ENCODE measurements around the gene RNF220.
A peak's percentile ranks its signal among the peaks of the same experiment; 100 is the strongest.

The RNF220 gene

DNA sequence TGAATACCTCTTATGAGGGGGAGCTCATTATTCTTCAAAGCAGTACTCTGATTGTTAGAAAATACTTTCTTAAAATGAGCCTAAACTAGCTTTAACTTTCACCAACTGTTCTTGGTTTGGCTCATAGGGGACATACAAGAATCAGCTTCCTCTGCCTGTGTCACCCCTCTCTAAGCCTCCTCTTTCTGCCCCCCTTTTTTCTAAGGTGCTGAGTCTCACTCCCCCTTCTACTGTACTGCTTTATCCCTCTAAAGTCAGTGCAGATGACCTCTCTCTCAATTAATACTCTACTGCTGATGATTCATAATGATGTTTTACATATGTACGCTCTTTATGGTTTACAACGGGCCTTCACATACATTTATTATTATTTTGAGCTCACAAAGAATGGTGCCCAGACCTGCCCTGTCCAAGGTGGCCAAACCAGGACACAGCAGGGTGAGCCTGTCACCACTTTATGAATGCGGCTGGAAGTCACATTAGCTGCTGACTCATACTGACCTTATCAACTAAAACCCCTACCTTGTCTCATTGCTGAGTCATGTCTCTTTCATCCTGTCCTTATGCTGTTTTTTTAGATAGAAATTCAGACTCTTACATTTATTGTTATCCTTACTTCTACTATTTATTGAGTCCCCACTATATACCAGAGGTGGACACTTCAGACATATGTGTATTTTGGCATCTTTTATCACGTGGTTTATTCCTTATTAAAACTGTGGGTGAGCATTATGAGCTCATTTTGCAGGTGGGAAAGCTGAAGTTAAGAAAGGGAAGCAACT lies 126.9 kb downstream of the RNF220 start (continued):
- TF ChIP-seq ZIC2 (tag by site-specific recombination; IDR thresholded peaks at IDR 0.05) (peak; percentile 53), SCRT1 (tag by site-specific recombination; IDR thresholded peaks at IDR 0.05; ENCODE audit: borderline replicate concordance) (no peak), ZNF544 (tag by site-specific recombination; IDR thresholded peaks at IDR 0.05) (no peak), ZNF266 (tag by site-specific recombination; IDR thresholded peaks at IDR 0.05; ENCODE audit: low read depth) (no peak), ZNF830 (tag by site-specific recombination; IDR thresholded peaks at IDR 0.05; ENCODE audit: low read depth) (no peak), ZBTB48 (tag by site-specific recombination; IDR thresholded peaks at IDR 0.05) (no peak)
- TF ChIP-seq, protein P1, sequence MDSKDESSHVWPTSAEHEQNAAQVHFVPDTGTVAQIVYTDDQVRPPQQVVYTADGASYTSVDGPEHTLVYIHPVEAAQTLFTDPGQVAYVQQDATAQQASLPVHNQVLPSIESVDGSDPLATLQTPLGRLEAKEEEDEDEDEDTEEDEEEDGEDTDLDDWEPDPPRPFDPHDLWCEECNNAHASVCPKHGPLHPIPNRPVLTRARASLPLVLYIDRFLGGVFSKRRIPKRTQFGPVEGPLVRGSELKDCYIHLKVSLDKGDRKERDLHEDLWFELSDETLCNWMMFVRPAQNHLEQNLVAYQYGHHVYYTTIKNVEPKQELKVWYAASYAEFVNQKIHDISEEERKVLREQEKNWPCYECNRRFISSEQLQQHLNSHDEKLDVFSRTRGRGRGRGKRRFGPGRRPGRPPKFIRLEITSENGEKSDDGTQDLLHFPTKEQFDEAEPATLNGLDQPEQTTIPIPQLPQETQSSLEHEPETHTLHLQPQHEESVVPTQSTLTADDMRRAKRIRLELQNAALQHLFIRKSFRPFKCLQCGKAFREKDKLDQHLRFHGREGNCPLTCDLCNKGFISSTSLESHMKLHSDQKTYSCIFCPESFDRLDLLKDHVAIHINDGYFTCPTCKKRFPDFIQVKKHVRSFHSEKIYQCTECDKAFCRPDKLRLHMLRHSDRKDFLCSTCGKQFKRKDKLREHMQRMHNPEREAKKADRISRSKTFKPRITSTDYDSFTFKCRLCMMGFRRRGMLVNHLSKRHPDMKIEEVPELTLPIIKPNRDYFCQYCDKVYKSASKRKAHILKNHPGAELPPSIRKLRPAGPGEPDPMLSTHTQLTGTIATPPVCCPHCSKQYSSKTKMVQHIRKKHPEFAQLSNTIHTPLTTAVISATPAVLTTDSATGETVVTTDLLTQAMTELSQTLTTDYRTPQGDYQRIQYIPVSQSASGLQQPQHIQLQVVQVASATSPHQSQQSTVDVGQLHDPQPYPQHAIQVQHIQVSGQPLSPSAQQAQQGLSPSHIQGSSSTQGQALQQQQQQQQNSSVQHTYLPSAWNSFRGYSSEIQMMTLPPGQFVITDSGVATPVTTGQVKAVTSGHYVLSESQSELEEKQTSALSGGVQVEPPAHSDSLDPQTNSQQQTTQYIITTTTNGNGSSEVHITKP (tag by site-specific recombination; IDR thresholded peaks at IDR 0.05) = 0 out of 2 replicates have a peak, but pooled peaks have one; percentile 16

DNA sequence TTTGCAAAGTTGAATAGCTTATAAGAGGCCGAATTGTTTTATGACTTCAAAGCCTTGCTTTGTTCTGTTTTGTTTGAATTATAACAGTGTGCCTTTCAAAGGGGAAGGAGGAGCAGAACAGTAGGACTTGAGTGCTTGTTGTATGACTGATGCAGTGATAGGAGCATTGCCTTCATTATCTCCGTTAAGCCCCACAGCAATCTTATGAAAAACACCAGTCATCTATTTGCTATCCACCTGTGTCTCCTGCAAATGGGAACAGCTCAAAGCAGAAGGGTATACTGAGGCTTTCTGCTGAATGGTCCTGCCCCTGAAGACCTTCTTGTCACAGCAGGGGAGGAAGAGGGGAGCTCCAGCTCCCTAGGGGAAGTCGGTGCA lies 127.5 kb downstream of the RNF220 start:
- Histone ChIP-seq H3K9me3 (ENCODE audit: control insufficient read depth, insufficient read depth, low read depth, low read length) (no peaks in the 10 kb centered on the region), H3K36me3 (ENCODE audit: control insufficient read depth in 2 of 2, insufficient read depth in 1 of 2, low read length in 2 of 2) (no peaks in the 10 kb centered on the region), H3K27ac (ENCODE audit: extremely low read depth, low read depth, low read length) (no peak overlapping the region), H3K4me3 (ENCODE audit: low read depth, low read length) (no peak overlapping the region), H3K4me1 (ENCODE audit: control insufficient read depth, insufficient read depth, low read length) (no peaks in the 10 kb centered on the region)
- ChIA-PET CTCF (interaction anchor here (0.6 to 1.1 kb wide), 5 partner anchors 15 to 155 kb away, joined by 3 to 4 read pairs (median 3); no protein-coding TSS in a partner anchor), POLR2A (no interaction called here)
- no peak for TF ChIP-seq MYNN (tag by site-specific recombination; IDR thresholded peaks at IDR 0.05; ENCODE audit: borderline replicate concordance)
- TF ChIP-seq SCRT2 (tag by site-specific recombination; IDR thresholded peaks at IDR 0.05) = no peak
- TF ChIP-seq SP7 (tag by site-specific recombination; IDR thresholded peaks at IDR 0.05) = no peak
- no peak for TF ChIP-seq ZNF529 (tag by site-specific recombination; IDR thresholded peaks at IDR 0.05; ENCODE audit: insufficient replicate concordance)
- TF ChIP-seq, protein P2, sequence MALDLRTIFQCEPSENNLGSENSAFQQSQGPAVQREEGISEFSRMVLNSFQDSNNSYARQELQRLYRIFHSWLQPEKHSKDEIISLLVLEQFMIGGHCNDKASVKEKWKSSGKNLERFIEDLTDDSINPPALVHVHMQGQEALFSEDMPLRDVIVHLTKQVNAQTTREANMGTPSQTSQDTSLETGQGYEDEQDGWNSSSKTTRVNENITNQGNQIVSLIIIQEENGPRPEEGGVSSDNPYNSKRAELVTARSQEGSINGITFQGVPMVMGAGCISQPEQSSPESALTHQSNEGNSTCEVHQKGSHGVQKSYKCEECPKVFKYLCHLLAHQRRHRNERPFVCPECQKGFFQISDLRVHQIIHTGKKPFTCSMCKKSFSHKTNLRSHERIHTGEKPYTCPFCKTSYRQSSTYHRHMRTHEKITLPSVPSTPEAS (tag by site-specific recombination; IDR thresholded peaks at IDR 0.05) = no peak
- no peak for TF ChIP-seq KLF16 (tag by site-specific recombination; IDR thresholded peaks at IDR 0.05)
- no peak for TF ChIP-seq ZXDB (tag by site-specific recombination; IDR thresholded peaks at IDR 0.05)
- TF ChIP-seq ZIC2 (tag by site-specific recombination; IDR thresholded peaks at IDR 0.05) = no peak
- no peak for TF ChIP-seq ZNF501 (tag by site-specific recombination; IDR thresholded peaks at IDR 0.05)
- TF ChIP-seq ZNF585B (tag by site-specific recombination; IDR thresholded peaks at IDR 0.05) = no peak
- TF ChIP-seq ZNF311 (tag by site-specific recombination; IDR thresholded peaks at IDR 0.05; ENCODE audit: borderline replicate concordance) = no peak
- TF ChIP-seq TRIM28 (IDR thresholded peaks at IDR 0.05; ENCODE audit: borderline replicate concordance, low read length) = no peak
- TF ChIP-seq ZNF341 (tag by site-specific recombination; IDR thresholded peaks at IDR 0.05; ENCODE audit: low read depth) = no peak
- TF ChIP-seq GLI2 (tag by site-specific recombination; IDR thresholded peaks at IDR 0.05; ENCODE audit: borderline replicate concordance, low read depth) = no peak
- no peak for TF ChIP-seq ZNF660 (tag by site-specific recombination; IDR thresholded peaks at IDR 0.05)
